ENCODE data around the gene LY6G5C.

DNA sequence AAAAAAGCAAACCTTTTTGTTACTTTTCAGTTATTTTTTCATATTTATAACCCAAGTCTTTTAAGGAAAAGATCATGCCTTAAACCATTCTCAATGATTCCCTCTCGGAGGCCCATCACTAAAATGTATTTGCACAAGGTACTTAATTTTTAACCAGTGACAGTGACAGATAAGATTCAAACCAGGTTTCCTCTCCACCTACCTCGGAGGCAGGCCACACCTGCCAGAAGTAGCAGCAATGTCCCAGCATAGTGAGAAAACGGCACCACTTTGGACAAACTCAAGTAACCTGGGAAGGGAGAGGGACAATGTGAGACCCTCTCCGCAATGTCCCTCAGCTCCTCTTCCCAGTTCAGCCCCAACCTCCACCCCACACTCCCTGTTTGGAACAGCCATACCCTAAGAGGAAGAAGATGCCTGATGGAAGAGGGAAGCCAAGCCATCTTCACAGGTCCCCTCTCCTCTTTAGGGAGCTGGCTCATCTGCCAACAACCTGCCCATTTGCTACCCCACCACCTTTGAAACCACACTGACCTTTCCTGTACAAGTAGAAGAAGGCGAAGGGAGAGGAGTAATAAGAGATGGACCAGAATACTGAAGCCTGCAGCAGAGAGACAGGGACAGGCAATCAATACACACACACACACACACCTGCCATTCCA is 20.0 kb upstream of the LY6G5C start:
- TF ChIP-seq, protein P1, sequence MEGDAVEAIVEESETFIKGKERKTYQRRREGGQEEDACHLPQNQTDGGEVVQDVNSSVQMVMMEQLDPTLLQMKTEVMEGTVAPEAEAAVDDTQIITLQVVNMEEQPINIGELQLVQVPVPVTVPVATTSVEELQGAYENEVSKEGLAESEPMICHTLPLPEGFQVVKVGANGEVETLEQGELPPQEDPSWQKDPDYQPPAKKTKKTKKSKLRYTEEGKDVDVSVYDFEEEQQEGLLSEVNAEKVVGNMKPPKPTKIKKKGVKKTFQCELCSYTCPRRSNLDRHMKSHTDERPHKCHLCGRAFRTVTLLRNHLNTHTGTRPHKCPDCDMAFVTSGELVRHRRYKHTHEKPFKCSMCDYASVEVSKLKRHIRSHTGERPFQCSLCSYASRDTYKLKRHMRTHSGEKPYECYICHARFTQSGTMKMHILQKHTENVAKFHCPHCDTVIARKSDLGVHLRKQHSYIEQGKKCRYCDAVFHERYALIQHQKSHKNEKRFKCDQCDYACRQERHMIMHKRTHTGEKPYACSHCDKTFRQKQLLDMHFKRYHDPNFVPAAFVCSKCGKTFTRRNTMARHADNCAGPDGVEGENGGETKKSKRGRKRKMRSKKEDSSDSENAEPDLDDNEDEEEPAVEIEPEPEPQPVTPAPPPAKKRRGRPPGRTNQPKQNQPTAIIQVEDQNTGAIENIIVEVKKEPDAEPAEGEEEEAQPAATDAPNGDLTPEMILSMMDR (conservative IDR thresholded peaks at IDR 0.05), result no peak
- no peak for TF ChIP-seq ZFX (IDR thresholded peaks at IDR 0.05)
